GM18498 (cell line): ENCODE results near the gene INO80C.
A peak's percentile ranks its signal among the peaks of the same experiment; 100 is the strongest.

ENCODE experiments used
- ATAC-seq: cut with Tn5 transposase; IDR thresholded peaks from one replicate; pipeline ENCODE4 v1.9.1; 2021; ENCODE audit warnings: mild to moderate bottlenecking, moderate library complexity; ENCODE audit not compliant: unreplicated experiment

Gene INO80C, protein sequence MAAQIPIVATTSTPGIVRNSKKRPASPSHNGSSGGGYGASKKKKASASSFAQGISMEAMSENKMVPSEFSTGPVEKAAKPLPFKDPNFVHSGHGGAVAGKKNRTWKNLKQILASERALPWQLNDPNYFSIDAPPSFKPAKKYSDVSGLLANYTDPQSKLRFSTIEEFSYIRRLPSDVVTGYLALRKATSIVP

DNA sequence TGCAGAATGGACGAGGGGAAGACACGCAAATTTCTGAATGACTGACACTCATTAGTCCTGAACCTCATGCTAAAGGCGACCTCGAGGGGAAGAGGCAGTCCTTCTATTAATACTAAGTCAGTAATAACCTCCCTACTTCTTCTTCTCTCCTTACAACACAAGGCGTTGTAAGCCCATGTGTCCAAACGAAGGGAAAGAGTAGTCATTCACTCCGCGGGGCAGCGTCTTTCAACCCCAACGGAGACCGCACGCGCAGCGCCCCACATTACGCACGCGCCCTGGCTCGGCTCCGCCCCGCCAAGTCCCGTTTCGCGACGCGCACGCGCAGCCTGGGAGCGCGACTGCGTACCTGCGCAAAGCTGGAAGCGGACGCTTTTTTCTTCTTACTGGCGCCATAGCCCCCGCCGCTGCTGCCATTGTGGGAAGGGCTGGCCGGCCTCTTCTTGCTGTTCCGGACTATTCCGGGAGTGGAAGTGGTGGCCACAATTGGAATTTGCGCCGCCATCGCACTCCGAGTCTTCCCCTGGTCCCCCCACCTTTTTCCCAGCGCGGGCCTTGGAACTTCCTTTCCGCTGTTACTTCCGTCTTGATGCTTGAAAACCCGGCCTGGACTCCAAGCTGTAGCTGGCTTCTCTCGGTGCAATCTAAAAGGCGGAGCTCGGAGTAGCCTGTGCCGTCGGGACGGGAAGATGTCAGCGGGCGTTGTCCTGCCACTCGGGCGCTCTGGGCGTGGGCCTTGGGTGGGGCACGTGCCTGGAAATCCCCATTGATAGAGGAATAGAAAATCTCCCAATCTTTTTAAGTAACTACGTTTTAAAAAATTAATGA, at the start of gene INO80C:
TSS of gene INO80C (minus strand) at position 591 of the 828 bp plus-strand sequence. CDS start at position 505, 86 bp downstream.
- ATAC-seq: peak; percentile 96

DNA sequence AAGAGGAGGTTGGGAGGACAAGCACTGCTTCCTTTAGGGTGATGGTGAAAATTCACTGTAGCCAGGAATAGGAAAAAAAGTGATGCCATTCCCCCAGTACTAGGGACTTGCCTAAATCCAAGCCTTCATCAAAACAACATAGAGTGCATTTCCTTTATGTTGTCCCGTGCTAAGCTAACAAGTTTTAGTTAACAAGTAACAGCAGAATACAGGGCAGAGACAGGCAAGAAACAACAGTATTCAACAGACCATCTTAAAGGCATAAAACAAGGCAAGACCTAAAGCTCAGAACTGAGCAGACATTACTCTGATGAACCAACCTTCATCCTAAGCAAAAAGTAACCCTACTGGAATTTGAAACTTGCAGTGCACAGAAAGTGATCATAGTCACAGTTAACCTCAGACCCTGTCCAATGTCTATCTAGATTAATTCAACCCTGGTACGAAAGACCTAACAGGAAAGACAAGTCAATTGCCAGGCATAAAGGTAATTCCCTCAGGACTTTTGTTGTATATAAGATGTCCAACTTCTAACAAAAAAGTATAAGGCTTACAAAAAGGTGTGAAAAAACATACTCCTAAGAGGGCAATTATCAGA, 49.3 kb upstream of the INO80C start:
- no peak for ATAC-seq

DNA sequence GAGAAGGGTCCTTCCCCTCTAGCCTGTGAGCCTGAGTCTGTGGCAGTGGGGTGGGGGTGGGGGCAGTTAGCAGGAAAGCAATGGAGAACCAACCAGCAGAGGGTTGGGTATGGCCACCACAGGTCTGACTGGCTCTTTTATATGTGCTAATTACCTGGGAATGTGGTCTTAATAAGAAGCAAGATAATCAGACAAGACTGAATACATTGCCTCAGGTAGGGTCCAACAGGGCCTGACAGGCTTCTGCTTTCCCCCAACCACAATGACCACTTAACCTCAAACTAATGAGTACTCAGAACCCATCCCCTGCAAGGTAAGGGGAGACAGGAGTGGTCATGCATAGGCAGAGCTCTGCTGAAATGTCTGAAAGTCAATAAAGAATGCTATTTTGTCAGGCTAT, 44.6 kb upstream of the INO80C start:
- no peak for ATAC-seq

DNA sequence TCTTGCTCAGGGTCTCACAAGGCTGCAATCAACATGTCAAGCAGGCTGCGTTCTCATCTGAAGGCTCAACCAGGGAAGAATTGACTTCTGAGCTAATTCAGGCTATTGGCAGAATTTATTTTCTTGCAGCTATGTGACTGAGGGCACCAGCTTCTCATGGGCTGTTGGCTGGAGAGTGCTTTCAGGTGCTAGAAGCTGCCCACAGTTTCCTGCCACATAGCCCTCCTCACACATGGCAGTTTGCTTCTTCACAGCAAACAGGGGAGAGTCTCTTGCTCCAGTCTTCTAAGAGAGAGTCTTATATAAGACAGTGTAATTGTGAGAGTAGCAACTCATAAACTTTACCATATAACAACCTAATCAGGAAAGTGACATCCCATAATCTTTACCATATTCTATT, 37.5 kb upstream of the INO80C start:
- ATAC-seq: no peak

DNA sequence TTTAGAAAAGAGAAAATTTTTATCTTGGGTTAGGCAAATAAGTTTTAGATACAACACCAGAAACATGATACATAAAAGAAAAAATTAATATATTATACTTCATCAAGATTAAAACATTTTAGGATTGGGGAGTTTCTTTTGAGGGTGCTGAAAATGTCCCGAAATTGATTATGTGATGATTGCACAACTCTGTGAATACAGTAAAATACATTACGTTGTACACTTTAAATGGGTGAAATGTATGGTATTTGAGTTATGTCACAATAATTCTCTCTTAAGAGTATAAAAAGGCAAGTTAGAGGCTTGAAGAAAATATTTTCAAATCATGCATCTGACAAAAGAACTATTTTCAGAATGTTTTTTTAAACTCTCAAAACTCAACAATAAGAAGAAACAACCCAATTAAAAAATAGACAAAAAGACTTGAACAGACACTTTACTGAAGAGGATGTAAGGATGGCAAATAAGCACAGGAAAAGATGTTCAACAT, 36.2 kb upstream of the INO80C start:
- no peak for ATAC-seq

DNA sequence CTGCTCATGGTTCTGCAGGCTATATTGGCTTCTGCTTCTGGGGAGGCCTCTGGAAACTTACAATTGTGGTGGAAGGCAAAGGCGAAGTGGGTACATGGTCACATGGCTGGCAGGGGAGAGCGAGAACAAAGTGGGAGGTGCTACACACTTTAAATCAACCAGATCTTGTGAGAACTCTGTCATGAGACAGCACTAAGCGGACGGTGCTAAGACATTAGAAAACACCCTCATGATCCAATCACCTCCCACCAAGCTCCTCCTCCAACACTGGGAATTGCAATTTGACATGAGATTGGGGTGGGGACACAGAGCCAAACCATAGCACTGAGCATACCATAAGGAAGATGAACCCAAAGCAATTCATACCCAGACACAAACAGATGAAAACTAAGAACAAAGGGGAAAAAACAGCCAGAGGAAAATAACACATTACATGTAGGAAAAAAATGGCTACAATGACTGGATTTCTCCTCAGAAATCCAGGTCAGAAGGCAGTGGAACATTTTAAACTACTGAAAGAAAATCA, 31.1 kb upstream of the INO80C start:
- no peak for ATAC-seq

DNA sequence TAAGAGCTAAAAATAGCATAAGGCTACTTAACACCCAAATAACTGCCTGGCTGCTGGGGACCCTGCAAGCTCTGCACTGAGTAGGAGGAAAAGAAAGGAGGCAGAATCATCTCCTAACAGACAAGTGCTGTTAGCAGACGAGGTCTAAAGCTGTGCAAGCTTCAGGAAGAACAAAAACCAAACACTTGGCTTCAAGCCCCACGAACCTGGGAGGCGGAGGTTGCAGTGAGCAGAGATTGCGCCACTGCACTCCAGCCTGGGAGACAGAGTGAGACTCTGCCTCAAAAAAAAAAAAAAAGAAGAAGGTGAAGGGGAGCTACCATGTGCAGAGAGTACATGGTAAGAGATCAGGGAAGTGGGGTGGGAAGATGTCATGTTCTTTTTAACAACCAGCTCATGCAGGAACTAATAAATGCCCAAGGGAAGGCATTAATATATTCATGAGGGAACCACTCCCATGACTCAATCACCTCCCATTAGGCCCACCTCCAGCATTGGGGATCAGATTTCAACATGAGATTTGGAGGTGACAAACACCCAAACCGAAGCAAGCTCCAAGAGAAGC, 28.8 kb upstream of the INO80C start:
- ATAC-seq: no peak

DNA sequence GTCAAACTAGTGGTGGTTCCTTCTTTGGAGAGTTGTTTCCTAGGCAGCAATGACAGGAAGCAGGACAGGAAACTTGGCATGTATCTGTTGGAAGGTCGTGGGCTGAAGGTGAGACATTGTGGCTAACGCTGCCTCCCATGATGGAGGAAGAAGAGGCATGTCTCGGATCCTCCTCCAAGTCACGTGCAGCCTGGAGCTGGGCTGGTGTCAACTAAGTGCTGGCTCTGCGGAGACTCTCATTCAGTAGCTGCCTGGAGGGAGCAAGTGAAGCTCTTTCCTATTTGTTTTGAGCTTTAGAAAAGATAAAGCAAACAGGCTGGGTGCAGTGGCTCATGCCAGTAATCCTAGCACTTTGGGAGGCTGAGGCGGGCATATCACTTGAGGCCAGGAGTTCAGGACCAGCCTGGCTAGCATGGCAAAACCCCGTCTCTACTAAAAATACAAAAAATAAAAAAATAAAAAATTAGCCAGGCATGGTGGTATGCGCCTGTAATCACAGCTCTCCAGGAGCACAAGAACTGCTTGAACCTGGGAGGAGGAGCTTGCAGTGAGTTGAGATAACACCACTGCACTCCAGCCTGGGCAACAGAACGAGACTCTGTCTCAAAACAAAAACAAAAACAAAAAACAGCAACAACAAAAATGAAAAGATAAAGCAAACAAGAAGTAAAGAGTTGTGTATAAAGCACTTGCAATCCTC, 28.2 kb upstream of the INO80C start:
- no peak for ATAC-seq

DNA sequence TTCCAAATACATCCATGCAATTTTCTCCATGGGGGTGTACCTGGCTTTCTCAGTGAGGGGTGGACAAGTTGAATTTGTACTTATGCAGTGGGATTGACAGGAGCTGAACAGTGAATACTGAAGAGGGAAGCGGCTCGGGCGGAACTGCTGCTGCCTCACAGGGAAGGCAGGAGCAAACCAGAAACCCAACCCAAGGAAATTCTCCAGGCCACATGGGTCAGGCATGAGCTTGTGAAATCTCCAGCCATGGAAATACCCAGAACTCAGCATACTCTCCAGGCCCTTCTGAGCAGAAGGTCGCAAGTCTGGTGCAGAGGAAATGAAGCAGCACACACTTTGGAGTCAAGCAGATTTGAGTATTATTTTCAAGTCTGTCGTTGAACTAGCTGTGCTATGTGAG, 26.5 kb upstream of the INO80C start:
- no peak for ATAC-seq

DNA sequence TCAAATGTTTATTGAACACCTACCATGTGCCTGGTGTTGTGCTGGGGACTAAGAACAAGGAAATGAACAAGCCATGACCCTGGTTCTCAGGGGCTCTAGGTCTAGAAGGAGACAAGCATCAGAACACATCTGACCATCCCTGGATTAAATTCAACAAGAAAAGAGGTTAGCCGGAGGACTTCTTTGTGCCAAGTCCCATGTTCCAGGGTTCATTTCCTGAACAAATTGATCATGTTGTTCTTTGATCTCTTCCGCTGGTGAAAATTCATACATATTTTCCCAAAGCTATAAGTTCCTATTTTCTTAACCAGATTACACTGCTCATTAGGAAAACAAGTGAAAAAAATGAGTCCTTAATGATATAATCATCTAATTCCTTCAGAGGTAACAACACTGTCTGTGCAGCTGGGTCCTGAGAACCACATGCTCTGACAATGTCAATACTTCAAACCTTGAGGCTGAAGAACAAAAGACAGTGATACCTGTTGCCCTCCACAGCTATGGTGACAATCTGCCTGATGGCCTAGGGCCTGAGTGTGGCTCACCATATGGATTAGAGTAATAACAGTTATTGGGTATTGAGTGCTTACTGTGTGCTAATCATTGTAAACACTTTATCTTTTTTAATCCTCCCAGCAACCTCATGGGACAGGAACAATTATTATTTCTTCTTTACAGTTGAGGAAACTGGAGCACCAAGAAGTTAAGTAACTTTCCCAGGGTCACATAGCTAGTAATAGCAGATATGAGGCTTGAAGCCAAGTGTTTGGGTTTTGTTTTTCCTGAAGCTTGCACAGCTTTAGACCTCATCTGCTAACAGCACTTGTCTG, 24.6 kb upstream of the INO80C start:
- ATAC-seq: no peak

DNA sequence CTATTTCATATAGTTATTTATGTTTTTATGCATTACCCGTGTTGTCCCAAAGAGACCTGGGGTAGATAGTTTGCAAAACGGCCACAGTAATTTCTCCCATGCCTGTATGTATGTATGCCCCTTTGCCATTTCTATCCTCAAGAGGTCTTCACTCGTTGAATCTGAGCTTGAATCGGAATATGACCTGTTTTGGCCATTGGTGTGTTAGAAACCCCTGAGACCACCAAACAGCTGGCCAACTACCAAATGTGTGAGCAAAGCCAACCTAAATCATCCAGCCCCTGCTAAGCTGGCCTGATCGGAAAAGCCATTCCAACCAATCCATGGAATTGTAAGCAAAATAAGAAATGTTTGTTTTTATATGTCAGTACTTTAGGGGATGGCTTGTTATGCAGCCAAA, 23.4 kb upstream of the INO80C start:
- no peak for ATAC-seq

DNA sequence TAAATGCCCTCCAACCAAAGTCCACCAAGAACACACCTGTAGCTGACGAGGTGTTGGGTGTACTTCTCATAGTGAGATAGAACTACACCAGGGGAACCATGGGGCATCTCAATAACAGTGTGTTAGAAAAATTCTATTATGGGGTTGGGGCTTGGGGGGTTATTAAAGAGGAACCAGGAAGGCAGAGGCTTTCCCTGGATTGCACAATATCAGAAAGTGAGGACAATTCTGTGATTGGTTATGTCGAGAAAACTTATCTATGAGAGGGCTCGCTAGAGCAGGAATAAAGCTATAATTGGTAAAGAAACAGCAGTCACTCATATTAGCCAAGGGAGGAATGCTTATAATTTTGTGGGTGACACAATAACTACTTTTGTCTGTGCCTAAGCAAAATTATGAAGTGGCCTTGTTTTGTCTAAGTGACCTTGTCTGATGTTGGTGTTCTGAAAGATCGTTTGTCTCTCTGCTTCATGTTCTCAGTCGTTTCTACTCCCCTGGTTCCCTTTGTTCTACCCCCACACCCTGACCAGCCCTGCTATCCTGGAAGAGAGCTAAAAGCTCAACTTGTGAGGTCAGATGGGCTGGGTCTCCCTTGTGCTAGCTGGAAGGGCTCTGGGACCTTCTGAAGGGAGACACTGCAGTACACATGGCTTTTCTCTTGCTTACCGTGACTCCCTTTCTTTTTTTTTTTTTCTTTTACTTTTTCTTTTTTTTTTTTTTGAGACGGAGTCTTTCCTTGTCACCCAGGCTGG, 21.6 kb upstream of the INO80C start:
- ATAC-seq: no peak

DNA sequence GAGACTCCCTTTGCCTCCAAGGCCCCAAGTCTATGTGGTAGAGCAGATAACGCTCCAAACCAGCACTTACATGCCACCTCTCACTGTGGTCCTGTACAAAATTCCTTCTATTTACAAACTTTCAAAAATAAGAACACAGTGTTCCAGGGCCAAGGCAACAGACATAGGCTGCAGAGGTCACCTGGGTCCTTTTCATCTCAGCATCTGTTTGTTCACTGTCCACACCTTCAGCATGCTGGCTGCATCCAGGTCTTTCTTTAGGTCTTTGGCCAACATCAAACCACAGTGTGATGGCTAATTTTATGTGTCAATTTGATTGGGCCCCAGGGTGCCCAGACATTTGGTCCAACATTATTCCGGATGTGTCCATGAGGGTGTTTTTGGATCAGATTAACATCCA, 20.0 kb upstream of the INO80C start:
- ATAC-seq: no peak

DNA sequence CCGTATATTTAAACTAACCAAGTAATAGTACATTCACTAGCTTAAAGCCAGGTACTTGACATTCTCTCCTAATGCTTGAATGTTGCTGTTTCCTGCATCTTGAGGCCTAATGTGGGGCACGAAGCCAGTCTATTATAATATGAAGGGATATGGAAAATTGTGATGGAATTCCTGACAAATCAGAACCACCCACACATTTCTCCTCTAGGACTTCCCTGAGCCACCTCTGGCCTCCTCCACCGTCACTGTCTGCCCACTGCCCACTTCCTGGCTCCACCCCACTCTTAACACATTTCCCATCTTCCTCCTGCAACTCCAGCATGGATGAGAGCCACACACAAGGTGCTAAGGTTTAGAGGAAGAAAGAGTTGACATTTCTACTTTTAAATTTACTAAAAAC, 19.0 kb upstream of the INO80C start:
- ATAC-seq: no peak

DNA sequence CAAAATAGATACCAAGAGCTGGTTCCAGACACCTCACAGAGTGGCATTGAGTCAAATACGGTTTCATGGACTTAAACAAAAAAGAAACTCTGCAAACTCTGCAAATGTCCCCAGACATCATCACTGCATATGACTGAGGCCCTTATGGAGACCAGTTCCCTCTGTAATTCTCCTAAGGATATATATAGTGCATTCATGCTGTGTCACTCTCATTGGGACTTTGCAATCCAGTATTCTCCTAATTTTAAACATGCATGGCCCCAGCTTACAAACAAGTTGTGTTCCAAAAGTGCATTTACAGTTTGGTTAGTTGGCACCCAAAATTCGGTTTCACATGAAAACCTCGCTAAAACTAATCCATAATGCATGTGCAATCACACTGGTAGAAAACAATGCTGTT, 18.6 kb upstream of the INO80C start:
- no peak for ATAC-seq

DNA sequence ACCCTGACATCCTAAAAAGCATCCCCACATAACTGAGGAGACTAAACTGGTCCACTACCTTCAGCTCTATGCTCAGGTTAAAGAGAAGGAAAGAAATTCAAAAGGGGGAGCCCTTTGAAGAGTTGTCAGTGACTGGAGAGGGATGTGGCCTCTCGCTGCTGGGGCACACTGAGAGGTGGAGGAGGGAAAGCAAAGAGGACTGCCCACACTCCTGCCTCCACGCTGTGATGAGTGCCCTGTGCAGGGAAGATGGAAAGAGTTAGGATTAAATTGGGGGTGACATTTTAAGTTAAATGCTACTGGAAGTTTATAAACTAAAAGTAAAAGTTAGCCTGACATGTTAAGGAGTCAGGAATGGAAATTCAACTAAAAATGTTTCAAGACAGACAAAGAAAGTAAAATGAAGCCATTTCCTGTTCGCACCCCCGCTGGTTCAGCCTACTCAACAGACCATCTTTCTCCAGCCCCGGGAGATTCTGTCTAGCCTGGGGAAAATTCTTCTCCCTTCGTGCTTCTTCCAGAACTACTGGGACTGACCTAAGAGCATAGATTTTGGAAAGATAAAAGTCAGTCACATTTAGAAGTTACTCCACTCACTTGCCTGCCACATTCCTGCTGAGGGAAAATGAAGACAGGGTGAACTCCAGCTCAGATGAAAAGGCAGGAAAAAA, 17.8 kb upstream of the INO80C start:
- ATAC-seq: no peak

DNA sequence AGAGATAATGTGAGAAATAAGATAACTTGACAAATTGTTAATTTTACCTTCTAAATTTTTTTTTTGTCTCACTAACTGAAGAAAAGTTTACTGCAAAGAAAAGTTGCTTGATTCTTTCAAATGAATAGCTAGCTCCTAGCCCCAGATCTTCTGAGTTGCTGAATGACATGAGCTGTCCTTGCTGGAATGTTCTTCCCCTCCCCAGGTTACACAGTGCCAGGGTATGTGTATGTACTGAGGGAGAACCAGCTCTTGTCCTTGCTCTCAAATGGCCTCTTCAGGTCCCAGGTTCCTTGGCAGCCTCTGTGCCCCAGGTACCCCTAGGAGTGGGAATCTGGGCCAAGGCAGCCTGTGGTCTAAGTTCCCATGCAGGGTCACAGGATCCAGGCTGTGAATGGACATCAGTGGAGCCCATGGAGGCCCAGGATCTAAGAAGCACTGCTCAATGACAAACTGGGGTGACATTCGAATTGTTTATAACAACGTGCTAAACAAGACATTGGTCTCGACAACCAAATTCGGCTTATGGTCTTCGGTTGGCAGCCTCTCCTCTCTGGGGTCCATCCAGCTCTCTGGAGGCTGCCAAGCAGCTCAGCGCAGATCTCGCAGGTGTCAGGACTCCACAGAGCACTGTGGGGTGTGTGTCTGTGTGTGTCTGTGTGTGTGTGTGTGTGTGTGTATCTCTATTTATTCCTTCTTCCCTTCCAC, 17.1 kb upstream of the INO80C start:
- ATAC-seq: no peak

DNA sequence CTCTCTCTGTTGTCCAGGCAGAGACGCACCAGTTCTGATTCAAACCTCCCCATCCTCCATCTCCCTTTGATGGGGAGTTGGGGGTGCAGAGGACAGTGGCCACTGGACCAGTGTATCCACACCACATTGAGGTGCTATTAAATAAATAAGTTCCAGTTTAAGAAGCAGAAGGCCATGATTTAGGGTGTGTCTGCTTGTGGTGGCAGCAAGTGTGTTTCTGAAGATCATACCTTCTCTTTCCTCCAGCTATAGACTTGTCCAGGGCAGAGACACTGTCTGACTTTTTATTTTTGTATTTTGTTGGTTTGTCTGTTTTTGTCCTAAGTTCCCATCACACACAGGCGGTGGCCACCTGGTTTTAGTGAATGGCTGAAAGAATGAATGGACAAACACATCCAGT, 16.5 kb upstream of the INO80C start:
- ATAC-seq: no peak
